HEK293 (cell line): ENCODE measurements around the gene CASP6.
A peak's percentile ranks its signal among the peaks of the same experiment; 100 is the strongest.

Experiments
- GLIS2 ChIP-seq: fragments of 450-650 bp; formaldehyde crosslinking; IDR thresholded peaks from 2 replicates; pipeline ENCODE4 v1.5.1; 2016; ENCODE audit warnings: missing biosample characterization, missing genetic modification characterization
- HIC1 ChIP-seq: fragments of 450-650 bp; formaldehyde crosslinking; IDR thresholded peaks from 2 replicates; pipeline ENCODE4 v1.5.1; 2016; ENCODE audit warnings: missing biosample characterization, missing genetic modification characterization
- HOXC10 ChIP-seq: sonication (generic); formaldehyde crosslinking; IDR thresholded peaks from 2 replicates; pipeline ENCODE4 v1.8.1; 2023; ENCODE audit warnings: mild to moderate bottlenecking, missing genetic modification reagents
- KLF1 ChIP-seq: fragments of 450-650 bp; formaldehyde crosslinking; IDR thresholded peaks from 2 replicates; pipeline ENCODE4 v1.5.1; 2016; ENCODE audit warnings: missing biosample characterization, missing genetic modification characterization
- KLF7 ChIP-seq: fragments of 450-650 bp; formaldehyde crosslinking; IDR thresholded peaks from 2 replicates; pipeline ENCODE4 v1.5.1; 2016; ENCODE audit warnings: missing biosample characterization, missing genetic modification characterization, borderline replicate concordance
- PATZ1 ChIP-seq: fragments of 450-650 bp; formaldehyde crosslinking; IDR thresholded peaks from 2 replicates; pipeline ENCODE4 v1.5.1; 2016; ENCODE audit warnings: missing biosample characterization, missing genetic modification characterization
- SP2 ChIP-seq: fragments of 450-650 bp; formaldehyde crosslinking; IDR thresholded peaks from 2 replicates; pipeline ENCODE4 v1.5.1; 2016; ENCODE audit warnings: missing biosample characterization, missing genetic modification characterization
- SP3 ChIP-seq: fragments of 450-650 bp; formaldehyde crosslinking; IDR thresholded peaks from 2 replicates; pipeline ENCODE4 v1.5.1; 2016; ENCODE audit warnings: missing biosample characterization, missing genetic modification characterization
- TCF7L2 ChIP-seq: IDR thresholded peaks from 2 replicates; pipeline ENCODE4 v1.6.1; 2011; ENCODE audit warnings: low read depth, mild to moderate bottlenecking, inconsistent platforms, low read length, moderate library complexity, borderline replicate concordance
- ZBTB20 ChIP-seq: fragments of 450-650 bp; formaldehyde crosslinking; IDR thresholded peaks from 2 replicates; pipeline ENCODE4 v1.5.1; 2016; ENCODE audit warnings: missing biosample characterization, missing genetic modification characterization
- ZEB2 ChIP-seq: fragments of 450-650 bp; formaldehyde crosslinking; IDR thresholded peaks from 2 replicates; pipeline ENCODE4 v1.5.1; 2016; ENCODE audit warnings: missing biosample characterization, missing genetic modification characterization
- ZIC2 ChIP-seq: fragments of 450-650 bp; formaldehyde crosslinking; IDR thresholded peaks from 2 replicates; pipeline ENCODE4 v1.5.1; 2016; ENCODE audit warnings: missing biosample characterization, missing genetic modification characterization
- ZNF132 ChIP-seq: fragments of 450-650 bp; formaldehyde crosslinking; IDR thresholded peaks from 2 replicates; pipeline ENCODE4 v1.5.1; 2017; ENCODE audit warnings: missing biosample characterization, missing genetic modification characterization, borderline replicate concordance
- ZNF184 ChIP-seq: fragments of 450-650 bp; IDR thresholded peaks from 2 replicates; pipeline ENCODE4 v1.5.1; 2018; ENCODE audit warnings: missing biosample characterization, mild to moderate bottlenecking, missing genetic modification characterization
- ZNF2 ChIP-seq: fragments of 450-650 bp; formaldehyde crosslinking; IDR thresholded peaks from 2 replicates; pipeline ENCODE4 v1.5.1; 2016; ENCODE audit warnings: missing biosample characterization, missing genetic modification characterization
- ZNF214 ChIP-seq: fragments of 450-650 bp; formaldehyde crosslinking; IDR thresholded peaks from 2 replicates; pipeline ENCODE4 v1.5.1; 2017; ENCODE audit warnings: missing biosample characterization, mild to moderate bottlenecking, missing genetic modification characterization, borderline replicate concordance
- ZNF223 ChIP-seq: fragments of 450-650 bp; formaldehyde crosslinking; IDR thresholded peaks from 2 replicates; pipeline ENCODE4 v1.5.1; 2016; ENCODE audit warnings: missing biosample characterization, missing genetic modification characterization
- ZNF239 ChIP-seq: fragments of 450-650 bp; formaldehyde crosslinking; IDR thresholded peaks from 2 replicates; pipeline ENCODE4 v1.5.1; 2016; ENCODE audit warnings: missing biosample characterization, missing genetic modification characterization
- ZNF37A ChIP-seq: fragments of 450-650 bp; IDR thresholded peaks from 2 replicates; pipeline ENCODE4 v1.5.1; 2018; ENCODE audit warnings: missing biosample characterization, missing genetic modification characterization
- ZNF521 ChIP-seq: fragments of 450-650 bp; formaldehyde crosslinking; IDR thresholded peaks from 2 replicates; pipeline ENCODE4 v1.5.1; 2017; ENCODE audit warnings: missing biosample characterization, mild to moderate bottlenecking, missing genetic modification characterization
- ZNF660 ChIP-seq: fragments of 450-650 bp; IDR thresholded peaks from 2 replicates; pipeline ENCODE4 v1.5.1; 2018; ENCODE audit warnings: missing biosample characterization, mild to moderate bottlenecking, missing genetic modification characterization
- ZSCAN4 ChIP-seq: fragments of 450-650 bp; formaldehyde crosslinking; IDR thresholded peaks from 2 replicates; pipeline ENCODE4 v1.5.1; 2017; ENCODE audit warnings: missing biosample characterization, missing genetic modification characterization
- TF ChIP-seq, protein P1 (sequence below): fragments of 450-650 bp; formaldehyde crosslinking; conservative IDR thresholded peaks from 2 replicates; pipeline ENCODE4 v1.5.1; 2016; ENCODE audit warnings: low read depth, missing biosample characterization, missing genetic modification characterization
- TF ChIP-seq, protein P2 (sequence below): fragments of 450-650 bp; formaldehyde crosslinking; IDR thresholded peaks from 2 replicates; pipeline ENCODE4 v1.5.1; 2016; ENCODE audit warnings: missing biosample characterization, missing genetic modification characterization
- TF ChIP-seq, protein P3 (sequence below): fragments of 450-650 bp; formaldehyde crosslinking; IDR thresholded peaks from 2 replicates; pipeline ENCODE4 v1.5.1; 2016; ENCODE audit warnings: missing biosample characterization, missing genetic modification characterization

CASP6 gene

DNA sequence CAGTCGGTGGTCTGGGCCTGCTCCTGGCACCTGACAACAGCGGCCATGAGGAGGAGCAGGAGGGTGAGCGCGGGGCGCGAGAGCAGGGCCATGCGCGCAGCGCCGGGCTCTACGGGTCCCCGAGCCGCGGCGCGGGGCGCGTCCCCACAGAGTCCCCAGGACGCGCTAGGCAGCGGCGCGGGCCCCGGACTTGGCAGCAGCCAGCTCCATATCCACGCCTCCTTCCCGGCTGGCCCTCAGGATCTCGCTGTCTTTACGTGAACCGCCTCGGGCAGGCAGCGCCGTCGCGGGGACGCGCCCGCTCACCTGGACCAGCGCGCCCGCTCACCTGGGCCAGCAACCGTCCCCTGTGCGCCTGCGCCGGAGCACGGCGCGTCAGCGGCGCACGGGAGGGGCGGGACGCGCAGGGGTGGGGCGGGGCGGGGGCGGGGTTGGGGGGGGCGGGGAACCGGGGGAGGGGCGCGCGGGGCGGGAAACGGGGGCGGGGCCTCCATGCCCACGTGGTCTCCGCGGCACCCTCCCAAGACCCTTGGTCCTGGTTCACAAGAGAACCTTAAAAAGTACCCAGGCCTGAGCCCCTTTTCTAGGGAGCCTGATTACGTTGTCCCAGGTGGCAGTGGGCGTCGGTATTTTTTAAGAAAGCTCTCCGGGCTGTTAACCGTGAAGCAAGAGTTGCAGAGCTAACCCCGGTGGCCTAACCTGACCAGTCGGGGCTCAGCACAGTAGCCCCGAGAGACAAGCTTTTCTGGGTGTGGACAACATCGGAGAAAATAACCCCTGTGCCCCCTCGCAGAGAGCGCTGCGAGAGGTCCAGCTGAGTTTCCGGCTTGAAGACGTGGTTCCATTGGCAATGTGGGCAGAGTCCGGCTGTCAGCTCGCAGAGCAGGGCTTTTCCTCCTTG, 26.7 kb upstream of the CASP6 start, which contains the start of gene PLA2G12A (continued):
- TF ChIP-seq, protein P1, sequence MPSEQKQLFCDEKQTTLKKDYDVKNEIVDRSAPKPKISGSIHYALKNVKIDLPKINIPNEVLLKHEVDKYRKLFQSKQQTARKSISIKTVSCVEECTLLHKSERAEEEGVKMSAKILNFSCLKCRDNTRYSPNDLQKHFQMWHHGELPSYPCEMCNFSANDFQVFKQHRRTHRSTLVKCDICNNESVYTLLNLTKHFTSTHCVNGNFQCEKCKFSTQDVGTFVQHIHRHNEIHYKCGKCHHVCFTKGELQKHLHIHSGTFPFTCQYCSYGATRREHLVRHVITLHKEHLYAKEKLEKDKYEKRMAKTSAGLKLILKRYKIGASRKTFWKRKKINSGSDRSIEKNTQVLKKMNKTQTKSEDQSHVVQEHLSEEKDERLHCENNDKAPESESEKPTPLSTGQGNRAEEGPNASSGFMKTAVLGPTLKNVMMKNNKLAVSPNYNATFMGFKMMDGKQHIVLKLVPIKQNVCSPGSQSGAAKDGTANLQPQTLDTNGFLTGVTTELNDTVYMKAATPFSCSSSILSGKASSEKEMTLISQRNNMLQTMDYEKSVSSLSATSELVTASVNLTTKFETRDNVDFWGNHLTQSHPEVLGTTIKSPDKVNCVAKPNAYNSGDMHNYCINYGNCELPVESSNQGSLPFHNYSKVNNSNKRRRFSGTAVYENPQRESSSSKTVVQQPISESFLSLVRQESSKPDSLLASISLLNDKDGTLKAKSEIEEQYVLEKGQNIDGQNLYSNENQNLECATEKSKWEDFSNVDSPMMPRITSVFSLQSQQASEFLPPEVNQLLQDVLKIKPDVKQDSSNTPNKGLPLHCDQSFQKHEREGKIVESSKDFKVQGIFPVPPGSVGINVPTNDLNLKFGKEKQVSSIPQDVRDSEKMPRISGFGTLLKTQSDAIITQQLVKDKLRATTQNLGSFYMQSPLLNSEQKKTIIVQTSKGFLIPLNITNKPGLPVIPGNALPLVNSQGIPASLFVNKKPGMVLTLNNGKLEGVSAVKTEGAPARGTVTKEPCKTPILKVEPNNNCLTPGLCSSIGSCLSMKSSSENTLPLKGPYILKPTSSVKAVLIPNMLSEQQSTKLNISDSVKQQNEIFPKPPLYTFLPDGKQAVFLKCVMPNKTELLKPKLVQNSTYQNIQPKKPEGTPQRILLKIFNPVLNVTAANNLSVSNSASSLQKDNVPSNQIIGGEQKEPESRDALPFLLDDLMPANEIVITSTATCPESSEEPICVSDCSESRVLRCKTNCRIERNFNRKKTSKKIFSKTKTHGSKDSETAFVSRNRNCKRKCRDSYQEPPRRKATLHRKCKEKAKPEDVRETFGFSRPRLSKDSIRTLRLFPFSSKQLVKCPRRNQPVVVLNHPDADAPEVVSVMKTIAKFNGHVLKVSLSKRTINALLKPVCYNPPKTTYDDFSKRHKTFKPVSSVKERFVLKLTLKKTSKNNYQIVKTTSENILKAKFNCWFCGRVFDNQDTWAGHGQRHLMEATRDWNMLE (tag by site-specific recombination): no peak
- TF ChIP-seq ZNF214 (no peak), ZSCAN4 (tag by site-specific recombination) (no peak), TCF7L2 (no peak), ZNF184 (no peak), SP2 (tag by site-specific recombination) (0 out of 2 replicates have a peak, but pooled peaks have one; percentile 22), PATZ1 (tag by site-specific recombination) (0 out of 2 replicates have a peak, but pooled peaks have one; percentile 33), HOXC10 (CRISPR knock-in tag) (no peak), ZNF239 (tag by site-specific recombination) (no peak), ZNF37A (tag by site-specific recombination) (no peak), SP3 (tag by site-specific recombination) (no peak; the same call in 1 of the 2 replicates), KLF1 (peak; percentile 11; the same call in 1 of the 2 replicates), HIC1 (tag by site-specific recombination) (peak; percentile 59; the same call in 1 of the 2 replicates), ZNF521 (tag by site-specific recombination) (no peak), GLIS2 (tag by site-specific recombination) (peak; percentile 43), ZNF223 (no peak), ZBTB20 (peak; percentile 45; the same call in 1 of the 2 replicates), ZNF2 (tag by site-specific recombination) (peak; percentile 30; the same call in 1 of the 2 replicates), KLF7 (tag by site-specific recombination) (no peak), ZEB2 (tag by site-specific recombination) (peak; percentile 61), ZNF660 (tag by site-specific recombination) (0 out of 2 replicates have a peak, but pooled peaks have one; percentile 14), ZIC2 (tag by site-specific recombination) (peak; percentile 72), ZNF132 (no peak)
- TF ChIP-seq, protein P2, sequence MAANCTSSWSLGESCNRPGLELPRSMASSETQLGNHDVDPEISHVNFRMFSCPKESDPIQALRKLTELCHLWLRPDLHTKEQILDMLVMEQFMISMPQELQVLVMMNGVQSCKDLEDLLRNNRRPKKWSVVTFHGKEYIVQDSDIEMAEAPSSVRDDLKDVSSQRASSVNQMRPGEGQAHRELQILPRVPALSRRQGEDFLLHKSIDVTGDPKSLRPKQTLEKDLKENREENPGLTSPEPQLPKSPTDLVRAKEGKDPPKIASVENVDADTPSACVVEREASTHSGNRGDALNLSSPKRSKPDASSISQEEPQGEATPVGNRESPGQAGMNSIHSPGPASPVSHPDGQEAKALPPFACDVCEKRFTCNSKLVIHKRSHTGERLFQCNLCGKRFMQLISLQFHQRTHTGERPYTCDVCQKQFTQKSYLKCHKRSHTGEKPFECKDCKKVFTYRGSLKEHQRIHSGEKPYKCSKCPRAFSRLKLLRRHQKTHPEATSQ (tag by site-specific recombination): 0 out of 2 replicates have a peak, but pooled peaks have one; percentile 44
- TF ChIP-seq, protein P3, sequence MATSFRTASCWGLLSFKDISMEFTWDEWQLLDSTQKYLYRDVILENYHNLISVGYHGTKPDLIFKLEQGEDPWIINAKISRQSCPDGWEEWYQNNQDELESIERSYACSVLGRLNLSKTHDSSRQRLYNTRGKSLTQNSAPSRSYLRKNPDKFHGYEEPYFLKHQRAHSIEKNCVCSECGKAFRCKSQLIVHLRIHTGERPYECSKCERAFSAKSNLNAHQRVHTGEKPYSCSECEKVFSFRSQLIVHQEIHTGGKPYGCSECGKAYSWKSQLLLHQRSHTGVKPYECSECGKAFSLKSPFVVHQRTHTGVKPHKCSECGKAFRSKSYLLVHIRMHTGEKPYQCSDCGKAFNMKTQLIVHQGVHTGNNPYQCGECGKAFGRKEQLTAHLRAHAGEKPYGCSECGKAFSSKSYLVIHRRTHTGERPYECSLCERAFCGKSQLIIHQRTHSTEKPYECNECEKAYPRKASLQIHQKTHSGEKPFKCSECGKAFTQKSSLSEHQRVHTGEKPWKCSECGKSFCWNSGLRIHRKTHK (tag by site-specific recombination): no peak
